Breast epithelium (tissue), 3 donors: Measurements from ENCODE around the gene KLHL17.

ENCODE experiments used
- POLR2A ChIP-seq: fragments of 450-650 bp; IDR thresholded peaks from one replicate; pipeline ENCODE4 v1.6.1; 2016; ENCODE audit warnings: antibody characterized with exemption, mild to moderate bottlenecking, moderate library complexity
- TF ChIP-seq, protein P1 (sequence below), 3 donors: fragments of 450-650 bp; IDR thresholded peaks; one replicate each; pipeline ENCODE4 v1.5.1; 2016 to 2017; ENCODE audit warnings: antibody characterized with exemption in 3 of 3, mild to moderate bottlenecking in 3 of 3, moderate library complexity in 3 of 3

DNA sequence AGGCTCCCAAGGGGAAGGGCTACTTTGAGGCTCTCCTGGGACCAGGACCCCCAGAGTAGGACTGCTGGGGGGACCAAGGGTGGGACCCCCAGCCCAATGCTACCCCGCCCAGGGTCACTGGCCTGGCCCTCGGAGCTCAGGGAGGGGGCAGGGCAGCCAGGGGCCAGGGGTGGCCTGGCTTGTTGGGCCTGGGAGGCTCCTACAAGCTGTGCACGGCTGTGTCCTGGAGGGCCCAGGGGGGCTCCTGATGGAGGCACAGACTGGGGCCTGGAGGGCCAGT, 37.3 kb downstream of the KLHL17 start:
- TF ChIP-seq POLR2A: no peak
- TF ChIP-seq, protein P1, sequence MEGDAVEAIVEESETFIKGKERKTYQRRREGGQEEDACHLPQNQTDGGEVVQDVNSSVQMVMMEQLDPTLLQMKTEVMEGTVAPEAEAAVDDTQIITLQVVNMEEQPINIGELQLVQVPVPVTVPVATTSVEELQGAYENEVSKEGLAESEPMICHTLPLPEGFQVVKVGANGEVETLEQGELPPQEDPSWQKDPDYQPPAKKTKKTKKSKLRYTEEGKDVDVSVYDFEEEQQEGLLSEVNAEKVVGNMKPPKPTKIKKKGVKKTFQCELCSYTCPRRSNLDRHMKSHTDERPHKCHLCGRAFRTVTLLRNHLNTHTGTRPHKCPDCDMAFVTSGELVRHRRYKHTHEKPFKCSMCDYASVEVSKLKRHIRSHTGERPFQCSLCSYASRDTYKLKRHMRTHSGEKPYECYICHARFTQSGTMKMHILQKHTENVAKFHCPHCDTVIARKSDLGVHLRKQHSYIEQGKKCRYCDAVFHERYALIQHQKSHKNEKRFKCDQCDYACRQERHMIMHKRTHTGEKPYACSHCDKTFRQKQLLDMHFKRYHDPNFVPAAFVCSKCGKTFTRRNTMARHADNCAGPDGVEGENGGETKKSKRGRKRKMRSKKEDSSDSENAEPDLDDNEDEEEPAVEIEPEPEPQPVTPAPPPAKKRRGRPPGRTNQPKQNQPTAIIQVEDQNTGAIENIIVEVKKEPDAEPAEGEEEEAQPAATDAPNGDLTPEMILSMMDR (IDR thresholded peaks at IDR 0.05): no peak
